ENCODE results near the gene PRLH.

The PRLH gene

DNA sequence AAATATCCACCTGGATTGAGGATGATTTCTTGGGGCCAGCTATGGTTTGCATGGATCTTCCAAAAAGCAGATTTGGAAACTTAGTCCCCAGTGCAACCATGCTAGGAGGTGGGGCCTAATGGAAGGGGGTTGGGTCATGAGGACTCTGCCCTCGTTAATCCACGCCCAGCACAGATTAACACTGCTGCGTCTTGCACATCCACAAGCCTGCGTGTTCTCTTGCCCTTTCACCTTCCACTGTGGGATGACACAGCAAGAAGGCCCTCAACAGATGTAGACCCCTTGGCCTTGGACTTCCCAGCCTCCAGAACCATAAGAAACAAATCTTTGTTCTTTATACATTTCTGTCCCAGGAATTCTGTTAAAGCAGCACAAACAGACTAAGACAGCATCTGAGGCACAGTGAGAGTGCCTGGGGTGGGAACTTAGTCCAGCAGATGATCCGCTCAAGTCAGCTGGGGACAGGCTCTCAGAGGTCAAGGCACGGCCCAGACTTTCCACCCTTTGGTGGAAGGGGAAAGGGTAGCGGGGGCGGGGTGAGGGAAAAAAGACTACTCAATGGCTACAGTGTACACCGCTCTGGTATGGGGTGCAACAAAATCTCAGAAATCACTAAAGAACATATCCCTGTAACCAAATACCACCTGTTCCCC, 21.8 kb downstream of the PRLH start:
- H3K18ac ChIP-seq (ENCODE audit: low read length), result no peak overlapping the region
- no peak overlapping the region for H2BK5ac ChIP-seq (ENCODE audit: low read length)
- H3K23ac ChIP-seq (ENCODE audit: low read depth, low read length, poor library complexity), result no peak overlapping the region
- no peak overlapping the region for H3K9ac ChIP-seq (ENCODE audit: low read depth, low read length, poor library complexity)
- no peak for DNase-seq (ENCODE audit: low spot score)
- no peak overlapping the region for H3K4ac ChIP-seq (ENCODE audit: low read length)
- H3K4me1 ChIP-seq (ENCODE audit: control insufficient read depth in 2 of 2, insufficient read depth in 1 of 2, low read depth in 1 of 2, low read length in 2 of 2), result peaks cover 0 to 2% of the 10 kb centered on the region in 2 donors
- peaks cover 2% of the 10 kb centered on the region for H3K79me1 ChIP-seq (ENCODE audit: low read depth, low read length)
- WGBS, 2 donors (ENCODE audit: extremely low coverage in 2 of 2, insufficient read length in 2 of 2, insufficient replicate concordance in 1 of 2), result no CpG with 5 or more reads among the region's 9 CpGs
- H2BK15ac ChIP-seq (ENCODE audit: low read length), result no peak overlapping the region
- H2AK5ac ChIP-seq (ENCODE audit: low read depth, low read length), result no peak overlapping the region
- no peak overlapping the region for H2AFZ ChIP-seq (ENCODE audit: low read length)
- H3K27ac ChIP-seq (replicated peaks; ENCODE audit: low read length), result no peak overlapping the region
- H3K4me2 ChIP-seq (ENCODE audit: insufficient read depth, low read length, poor library complexity, severe bottlenecking), result no peak overlapping the region
- H4K8ac ChIP-seq (ENCODE audit: low read depth, low read length), result no peak overlapping the region
- no peak overlapping the region for H3K14ac ChIP-seq (ENCODE audit: low read length)
- H3K4me3 ChIP-seq (ENCODE audit: low read length in 2 of 2), result no peak overlapping the region
- no peak overlapping the region for H4K91ac ChIP-seq (ENCODE audit: low read depth, low read length, poor library complexity)
- H2BK12ac ChIP-seq (ENCODE audit: low read length), result no peak overlapping the region
- H3K27me3 ChIP-seq (ENCODE audit: control insufficient read depth in 3 of 3, insufficient read depth in 3 of 3, low read depth in 1 of 3, low read length in 3 of 3), result peaks cover 0 to 5% (median 4%) of the 10 kb centered on the region in 3 experiments
- H3K36me3 ChIP-seq (replicated peaks in 1 of 2; ENCODE audit: control insufficient read depth in 2 of 2, insufficient read depth in 2 of 2, low read length in 2 of 2), result no peaks in the 10 kb centered on the region
- peaks cover 0 to 3% of the 10 kb centered on the region in 2 donors for H3K9me3 ChIP-seq (replicated peaks in 1 of 2; ENCODE audit: control insufficient read depth in 2 of 2, insufficient read depth in 1 of 2, low read depth in 1 of 2, low read length in 2 of 2)
- H2BK120ac ChIP-seq (ENCODE audit: low read depth, low read length), result no peak overlapping the region

DNA sequence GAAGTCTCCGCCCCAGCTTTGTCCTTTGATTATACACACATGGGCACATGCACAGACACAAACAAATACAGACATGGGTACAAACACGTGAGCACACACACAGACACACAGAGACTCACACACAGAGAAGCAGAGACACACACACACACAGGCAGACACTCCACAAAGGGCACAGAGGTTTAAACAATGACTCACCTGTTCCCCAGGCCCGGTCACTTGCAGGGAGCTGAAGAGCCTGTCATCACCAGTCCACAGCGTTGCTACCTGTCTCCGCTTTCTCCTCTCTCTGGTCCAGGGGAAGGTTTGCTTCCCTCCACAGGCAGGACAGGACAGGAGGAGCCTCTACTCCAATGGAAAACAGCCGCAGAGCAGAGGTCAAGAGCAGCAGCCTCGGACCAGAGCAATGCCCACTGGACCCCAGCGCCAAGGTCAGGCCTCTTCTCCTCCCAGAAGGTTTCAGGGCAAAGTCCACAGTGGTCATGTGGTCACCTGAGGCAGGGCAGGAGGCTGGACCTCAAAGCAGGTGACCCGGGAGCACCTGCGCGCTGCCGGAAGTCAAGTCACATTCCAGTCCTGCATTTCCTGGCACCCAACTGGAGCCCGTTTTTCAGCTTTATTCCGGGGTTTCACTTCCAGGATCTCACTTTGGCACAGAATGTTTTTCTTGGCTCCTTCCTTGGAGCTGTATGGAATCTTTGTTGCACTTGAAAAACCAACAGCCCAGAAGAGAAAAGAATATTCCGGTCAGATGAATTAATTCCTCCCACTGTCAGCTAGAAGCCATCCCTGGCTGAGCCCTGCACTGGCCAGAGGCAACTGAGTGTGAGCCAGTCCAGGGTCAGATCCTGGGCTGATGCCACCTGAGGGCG, 24.1 kb downstream of the PRLH start, which contains the start of gene RAB17:
TSS of gene RAB17 (minus strand) at position 463 of the 869 bp plus-strand sequence. CDS start 4,580 bp downstream, outside the sequence.
- H3K14ac ChIP-seq (ENCODE audit: low read length), result no peak within 1 kb of the TSS
- H3K18ac ChIP-seq (ENCODE audit: low read length), result no peak within 1 kb of the TSS
- H3K23ac ChIP-seq (ENCODE audit: low read depth, low read length, poor library complexity), result no peak within 1 kb of the TSS
- H3K27ac ChIP-seq (replicated peaks; ENCODE audit: low read length), result no peak within 1 kb of the TSS
- peaks cover 0 to 3% of the 10 kb centered on the region in 2 donors for H3K9me3 ChIP-seq (replicated peaks in 1 of 2; ENCODE audit: control insufficient read depth in 2 of 2, insufficient read depth in 1 of 2, low read depth in 1 of 2, low read length in 2 of 2)
- no peak within 1 kb of the TSS for H2BK120ac ChIP-seq (ENCODE audit: low read depth, low read length)
- peaks cover 5 to 18% of the 10 kb centered on the region in 2 donors for H3K4me1 ChIP-seq (ENCODE audit: control insufficient read depth in 2 of 2, insufficient read depth in 1 of 2, low read depth in 1 of 2, low read length in 2 of 2)
- H2AK5ac ChIP-seq (ENCODE audit: low read depth, low read length), result no peak within 1 kb of the TSS
- no peak within 1 kb of the TSS for H3K4ac ChIP-seq (ENCODE audit: low read length)
- H2BK15ac ChIP-seq (ENCODE audit: low read length), result no peak within 1 kb of the TSS
- H3K79me1 ChIP-seq (ENCODE audit: low read depth, low read length), result peaks cover 2% of the 10 kb centered on the region
- no peak within 1 kb of the TSS for H2AFZ ChIP-seq (ENCODE audit: low read length)
- no CpG with 5 or more reads among the region's 16 CpGs for WGBS, 2 donors (ENCODE audit: extremely low coverage in 2 of 2, insufficient read length in 2 of 2, insufficient replicate concordance in 1 of 2)
- H3K36me3 ChIP-seq (replicated peaks in 1 of 2; ENCODE audit: control insufficient read depth in 2 of 2, insufficient read depth in 2 of 2, low read length in 2 of 2), result no peaks in the 10 kb centered on the region
- H3K4me2 ChIP-seq (ENCODE audit: insufficient read depth, low read length, poor library complexity, severe bottlenecking), result no peak within 1 kb of the TSS
- no peak within 1 kb of the TSS for H3K9ac ChIP-seq (ENCODE audit: low read depth, low read length, poor library complexity)
- DNase-seq (ENCODE audit: low spot score), result no peak
- H3K27me3 ChIP-seq (ENCODE audit: control insufficient read depth in 3 of 3, insufficient read depth in 3 of 3, low read depth in 1 of 3, low read length in 3 of 3), result peaks cover 0 to 11% (median 9%) of the 10 kb centered on the region in 3 experiments
- no peak within 1 kb of the TSS for H2BK5ac ChIP-seq (ENCODE audit: low read length)
- H3K4me3 ChIP-seq (ENCODE audit: low read length in 2 of 2), result no peak within 1 kb of the TSS
- H2BK12ac ChIP-seq (ENCODE audit: low read length), result no peak within 1 kb of the TSS
- H4K91ac ChIP-seq (ENCODE audit: low read depth, low read length, poor library complexity), result no peak within 1 kb of the TSS
- no peak within 1 kb of the TSS for H4K8ac ChIP-seq (ENCODE audit: low read depth, low read length)

DNA sequence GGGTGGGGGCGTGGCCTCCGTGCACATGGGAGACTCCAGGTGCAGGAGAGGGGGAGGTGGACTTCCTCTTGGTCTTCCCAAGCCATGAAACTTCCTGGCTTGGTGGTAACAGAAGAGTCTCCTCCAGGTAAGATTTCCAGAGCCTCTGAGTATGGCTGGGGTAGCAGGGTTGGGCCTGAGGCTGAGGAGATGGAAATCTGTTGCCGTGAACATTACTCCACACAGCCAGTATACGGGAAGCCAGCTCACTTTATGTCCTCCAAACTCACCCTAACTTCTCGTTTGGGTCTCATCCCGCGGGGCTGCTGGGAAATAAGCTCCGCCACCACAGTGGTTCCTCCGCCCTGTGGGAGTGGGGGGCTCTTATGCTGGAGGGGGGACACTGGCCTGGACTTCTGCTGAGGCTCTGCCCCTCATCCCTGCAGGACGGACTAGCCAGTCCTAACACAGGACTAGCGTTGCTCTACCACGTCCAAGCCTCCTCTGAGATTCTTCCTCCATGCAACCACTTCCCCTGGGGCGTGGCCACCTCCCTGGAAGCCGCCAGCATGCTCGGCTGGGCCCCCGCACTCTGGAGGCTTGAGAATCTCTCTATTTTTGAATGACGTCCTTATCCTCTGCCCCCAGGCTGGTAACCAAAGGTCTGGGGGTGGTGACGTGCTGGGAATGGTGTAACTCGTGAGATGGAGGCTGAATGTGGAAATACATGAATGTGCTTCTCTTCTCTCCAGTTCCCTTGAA, 24.9 kb downstream of the PRLH start:
- no peaks in the 10 kb centered on the region for H3K36me3 ChIP-seq (replicated peaks in 1 of 2; ENCODE audit: control insufficient read depth in 2 of 2, insufficient read depth in 2 of 2, low read length in 2 of 2)
- no peak overlapping the region for H3K18ac ChIP-seq (ENCODE audit: low read length)
- no peak overlapping the region for H2AFZ ChIP-seq (ENCODE audit: low read length)
- H2AK5ac ChIP-seq (ENCODE audit: low read depth, low read length), result no peak overlapping the region
- H3K4me1 ChIP-seq (ENCODE audit: control insufficient read depth in 2 of 2, insufficient read depth in 1 of 2, low read depth in 1 of 2, low read length in 2 of 2), result peaks cover 5 to 18% of the 10 kb centered on the region in 2 donors
- no peak overlapping the region for H4K8ac ChIP-seq (ENCODE audit: low read depth, low read length)
- DNase-seq (ENCODE audit: low spot score), result no peak
- H2BK15ac ChIP-seq (ENCODE audit: low read length), result no peak overlapping the region
- H3K9ac ChIP-seq (ENCODE audit: low read depth, low read length, poor library complexity), result no peak overlapping the region
- no peak overlapping the region for H4K91ac ChIP-seq (ENCODE audit: low read depth, low read length, poor library complexity)
- H3K23ac ChIP-seq (ENCODE audit: low read depth, low read length, poor library complexity), result no peak overlapping the region
- H3K9me3 ChIP-seq (replicated peaks in 1 of 2; ENCODE audit: control insufficient read depth in 2 of 2, insufficient read depth in 1 of 2, low read depth in 1 of 2, low read length in 2 of 2), result peaks cover 0 to 3% of the 10 kb centered on the region in 2 donors
- H3K27me3 ChIP-seq (ENCODE audit: control insufficient read depth in 3 of 3, insufficient read depth in 3 of 3, low read depth in 1 of 3, low read length in 3 of 3), result peaks cover 0 to 11% (median 9%) of the 10 kb centered on the region in 3 experiments
- H3K79me1 ChIP-seq (ENCODE audit: low read depth, low read length), result no peaks in the 10 kb centered on the region
- H2BK120ac ChIP-seq (ENCODE audit: low read depth, low read length), result no peak overlapping the region
- H3K27ac ChIP-seq (replicated peaks; ENCODE audit: low read length), result no peak overlapping the region
- no CpG with 5 or more reads among the region's 19 CpGs for WGBS, 2 donors (ENCODE audit: extremely low coverage in 2 of 2, insufficient read length in 2 of 2, insufficient replicate concordance in 1 of 2)
- H3K14ac ChIP-seq (ENCODE audit: low read length), result no peak overlapping the region
- H2BK12ac ChIP-seq (ENCODE audit: low read length), result no peak overlapping the region
- no peak overlapping the region for H2BK5ac ChIP-seq (ENCODE audit: low read length)
- no peak overlapping the region for H3K4ac ChIP-seq (ENCODE audit: low read length)
- no peak overlapping the region for H3K4me2 ChIP-seq (ENCODE audit: insufficient read depth, low read length, poor library complexity, severe bottlenecking)
- H3K4me3 ChIP-seq (ENCODE audit: low read length in 2 of 2), result no peak overlapping the region
